SJCRH30 (cell line): ENCODE results near the gene STK32A. TPM values are rescaled to one million over a fixed set of nuclear protein-coding genes. Genes with fewer than 3 reads are reported as not detected.

Source experiments
- DNase-seq, 2 experiments: peaks; one replicate each; pipeline ENCODE4 v3.0.0-alpha.2; 2015 to 2020
- H3K27ac ChIP-seq: fragments of 250-450 bp; sonication (Bioruptor Pico); 2 replicates; pipeline ENCODE4 v1.5.1; 2020; ENCODE audit warnings: mild to moderate bottlenecking, moderate library complexity
- H3K27me3 ChIP-seq: fragments of 250-450 bp; sonication (Bioruptor Pico); 2 replicates; pipeline ENCODE4 v1.5.1; 2020; ENCODE audit warnings: mild to moderate bottlenecking, moderate library complexity
- H3K36me3 ChIP-seq: fragments of 250-450 bp; sonication (Bioruptor Pico); 2 replicates; pipeline ENCODE4 v1.5.1; 2020; ENCODE audit warnings: mild to moderate bottlenecking, moderate library complexity
- H3K4me1 ChIP-seq: fragments of 250-450 bp; sonication (Bioruptor Pico); 2 replicates; pipeline ENCODE4 v1.5.1; 2020; ENCODE audit warnings: mild to moderate bottlenecking, moderate library complexity
- H3K4me3 ChIP-seq: fragments of 250-450 bp; sonication (Bioruptor Pico); 2 replicates; pipeline ENCODE4 v1.5.1; 2020; ENCODE audit warnings: mild to moderate bottlenecking, moderate library complexity
- H3K9me3 ChIP-seq: fragments of 250-450 bp; sonication (Bioruptor Pico); replicated peaks from 2 replicates; pipeline ENCODE4 v1.5.1; 2020; ENCODE audit warnings: mild to moderate bottlenecking, moderate library complexity
- total RNA-seq: library from RNA; depleted of rRNA; stranded (reverse); fragments of >200 nt; shearing (Covaris generic); gene quantifications from 2 replicates; pipeline ENCODE4 v1.2.3, GENCODE V29; 2014

Gene STK32A
- total RNA-seq, 1 experiment from 2014 or later: 6.3 TPM

- H3K36me3 ChIP-seq: no peaks in the 10 kb centered on the region
- DNase-seq: peak; percentile 9 to 28
- no peak overlapping the region for H3K27ac ChIP-seq
- peaks cover 3% of the 10 kb centered on the region for H3K4me1 ChIP-seq
- H3K4me3 ChIP-seq: no peak overlapping the region
- H3K27me3 ChIP-seq: peaks cover 11% of the 10 kb centered on the region; the same call in 1 of the 2 replicates
- no peaks in the 10 kb centered on the region for H3K9me3 ChIP-seq
These were observed 70.3 kb downstream of the STK32A start for GRCh38 chr5:147305147-147305546.

- H3K4me1 ChIP-seq: peaks cover 3% of the 10 kb centered on the region
- H3K36me3 ChIP-seq: no peaks in the 10 kb centered on the region
- H3K27ac ChIP-seq: no peak overlapping the region
- H3K27me3 ChIP-seq: peaks cover 15% of the 10 kb centered on the region; the same call in 1 of the 2 replicates
- DNase-seq: no peak
- H3K4me3 ChIP-seq: no peak overlapping the region
- no peaks in the 10 kb centered on the region for H3K9me3 ChIP-seq
These were observed 71.5 kb downstream of the STK32A start for GRCh38 chr5:147306351-147306750.

GRCh38 chr5:147307170-147307569 is 72.3 kb downstream of the STK32A start:
- DNase-seq: no peak
- H3K9me3 ChIP-seq: no peaks in the 10 kb centered on the region
- no peak overlapping the region for H3K27ac ChIP-seq
- H3K27me3 ChIP-seq: peaks cover 15% of the 10 kb centered on the region; the same call in 1 of the 2 replicates
- H3K36me3 ChIP-seq: no peaks in the 10 kb centered on the region
- H3K4me3 ChIP-seq: no peak overlapping the region
- H3K4me1 ChIP-seq: peaks cover 3% of the 10 kb centered on the region

- no peak for DNase-seq
- Histone ChIP-seq H3K4me3 (no peak overlapping the region), H3K27ac (no peak overlapping the region), H3K36me3 (no peaks in the 10 kb centered on the region), H3K4me1 (peaks cover 3% of the 10 kb centered on the region), H3K27me3 (peaks cover 4% of the 10 kb centered on the region; the same call in 1 of the 2 replicates), H3K9me3 (no peaks in the 10 kb centered on the region)
These were observed 74.8 kb downstream of the STK32A start for GRCh38 chr5:147309621-147310020.

- DNase-seq: peak; percentile 37 to 43
- H3K4me1 ChIP-seq: peaks cover 3% of the 10 kb centered on the region
- H3K9me3 ChIP-seq: no peaks in the 10 kb centered on the region
- no peak overlapping the region for H3K4me3 ChIP-seq
- H3K27me3 ChIP-seq: peaks cover 4% of the 10 kb centered on the region; the same call in 1 of the 2 replicates
- H3K27ac ChIP-seq: no peak overlapping the region
- H3K36me3 ChIP-seq: no peaks in the 10 kb centered on the region
These were observed 75.4 kb downstream of the STK32A start for GRCh38 chr5:147310059-147310704.

- Histone ChIP-seq H3K36me3 (no peaks in the 10 kb centered on the region), H3K27me3 (no peaks in the 10 kb centered on the region; the same call in 1 of the 2 replicates), H3K9me3 (no peaks in the 10 kb centered on the region), H3K27ac (no peak overlapping the region), H3K4me3 (no peak overlapping the region), H3K4me1 (no peaks in the 10 kb centered on the region)
- DNase-seq: no peak
These were observed 83.3 kb downstream of the STK32A start for GRCh38 chr5:147317978-147318684.

GRCh38 chr5:147321569-147321968 is 86.7 kb downstream of the STK32A start:
- Histone ChIP-seq H3K4me3 (no peak overlapping the region), H3K27me3 (no peaks in the 10 kb centered on the region; the same call in 1 of the 2 replicates), H3K9me3 (no peaks in the 10 kb centered on the region), H3K27ac (no peak overlapping the region), H3K36me3 (no peaks in the 10 kb centered on the region), H3K4me1 (no peaks in the 10 kb centered on the region)
- DNase-seq: no peak

- Histone ChIP-seq H3K27me3 (peaks cover 3% of the 10 kb centered on the region), H3K9me3 (no peaks in the 10 kb centered on the region), H3K4me3 (no peak overlapping the region), H3K27ac (no peak overlapping the region), H3K36me3 (no peaks in the 10 kb centered on the region), H3K4me1 (no peaks in the 10 kb centered on the region)
- no peak for DNase-seq
These were observed 92.6 kb downstream of the STK32A start for GRCh38 chr5:147327421-147327820.

GRCh38 chr5:147327905-147328304 is 93.1 kb downstream of the STK32A start:
- no peaks in the 10 kb centered on the region for H3K4me1 ChIP-seq
- peaks cover 3% of the 10 kb centered on the region for H3K27me3 ChIP-seq
- no peaks in the 10 kb centered on the region for H3K9me3 ChIP-seq
- no peak overlapping the region for H3K27ac ChIP-seq
- H3K4me3 ChIP-seq: no peak overlapping the region
- DNase-seq: no peak
- H3K36me3 ChIP-seq: no peaks in the 10 kb centered on the region

- no peaks in the 10 kb centered on the region for H3K9me3 ChIP-seq
- H3K36me3 ChIP-seq: no peaks in the 10 kb centered on the region
- no peak overlapping the region for H3K27ac ChIP-seq
- H3K4me1 ChIP-seq: no peaks in the 10 kb centered on the region
- DNase-seq: no peak
- peaks cover 4% of the 10 kb centered on the region; the same call in 1 of the 2 replicates for H3K27me3 ChIP-seq
- H3K4me3 ChIP-seq: no peak overlapping the region
These were observed 97.8 kb downstream of the STK32A start for GRCh38 chr5:147332658-147333057.

GRCh38 chr5:147336876-147337275 is 102.0 kb downstream of the STK32A start:
- Histone ChIP-seq H3K36me3 (no peaks in the 10 kb centered on the region), H3K9me3 (no peaks in the 10 kb centered on the region), H3K4me3 (no peak overlapping the region), H3K27me3 (peaks cover 4% of the 10 kb centered on the region; the same call in 1 of the 2 replicates), H3K4me1 (no peaks in the 10 kb centered on the region), H3K27ac (no peak overlapping the region)
- DNase-seq: no peak

- H3K9me3 ChIP-seq: no peaks in the 10 kb centered on the region
- no peaks in the 10 kb centered on the region for H3K36me3 ChIP-seq
- no peaks in the 10 kb centered on the region for H3K27me3 ChIP-seq
- DNase-seq: peak; percentile 2 to 7
- H3K4me1 ChIP-seq: no peaks in the 10 kb centered on the region
- no peak overlapping the region for H3K27ac ChIP-seq
- H3K4me3 ChIP-seq: no peak overlapping the region
These were observed 104.5 kb downstream of the STK32A start for GRCh38 chr5:147339313-147339712.

- Histone ChIP-seq H3K4me1 (no peaks in the 10 kb centered on the region), H3K36me3 (no peaks in the 10 kb centered on the region), H3K9me3 (no peaks in the 10 kb centered on the region), H3K27me3 (no peaks in the 10 kb centered on the region), H3K27ac (no peak overlapping the region), H3K4me3 (no peak overlapping the region)
- DNase-seq: no peak
These were observed 106.1 kb downstream of the STK32A start for GRCh38 chr5:147340941-147341340.

- Histone ChIP-seq H3K27me3 (no peaks in the 10 kb centered on the region), H3K9me3 (no peaks in the 10 kb centered on the region), H3K27ac (no peak overlapping the region), H3K36me3 (no peaks in the 10 kb centered on the region), H3K4me3 (no peak overlapping the region), H3K4me1 (no peaks in the 10 kb centered on the region)
- no peak for DNase-seq
These were observed 106.5 kb downstream of the STK32A start for GRCh38 chr5:147341345-147341744.

- DNase-seq: no peak
- H3K4me3 ChIP-seq: no peak overlapping the region
- 0 out of 2 replicates have a peak, but pooled peaks cover 5% of the 10 kb centered on the region for H3K27me3 ChIP-seq
- no peaks in the 10 kb centered on the region for H3K36me3 ChIP-seq
- H3K27ac ChIP-seq: no peak overlapping the region
- no peaks in the 10 kb centered on the region for H3K9me3 ChIP-seq
- no peaks in the 10 kb centered on the region for H3K4me1 ChIP-seq
These were observed 110.0 kb downstream of the STK32A start for GRCh38 chr5:147344861-147345260.
